Heart right ventricle (tissue), 16 donors: Measurements from ENCODE around the gene DCLRE1C. TPM values are rescaled to one million over a fixed set of nuclear protein-coding genes. Genes with fewer than 3 reads are reported as not detected.
"Not testable (repeated sequence)": the region's sequence is repeated elsewhere in the genome, so short reads cannot be mapped to it uniquely, and the experiment has no call there.

Experiments used
- ATAC-seq, 8 donors: fragments of 200-7000 bp; cut with Tn5 transposase; one replicate each; pipeline ENCODE4 v1.9.1; 2020; ENCODE audit warnings: mild to moderate bottlenecking in 8 of 8, moderate library complexity in 8 of 8, moderate number of reproducible peaks in 1 of 8
- DNase-seq, 2 donors: peaks; one replicate each; pipeline ENCODE4 v3.0.0-alpha.2; 2020
- H3K27ac ChIP-seq, 10 donors: fragments of 200-600 bp; sonication (generic) in 2 of 10; one replicate each; pipeline versions ENCODE4 v1.5.0 to v1.8.0; 2020 to 2022; ENCODE audit warnings: mild to moderate bottlenecking in 3 of 10
- H3K27me3 ChIP-seq, 7 donors: fragments of 200-600 bp; one replicate each; pipeline ENCODE4 v1.8.0; 2021 to 2022; ENCODE audit warnings: mild to moderate bottlenecking in 2 of 7
- H3K36me3 ChIP-seq, 9 donors: fragments of 200-600 bp; sonication (generic) in 1 of 9; one replicate each; pipeline versions ENCODE4 v1.5.0 to v1.8.0; 2020 to 2022; ENCODE audit warnings: mild to moderate bottlenecking in 2 of 9
- H3K4me1 ChIP-seq, 9 donors: fragments of 200-600 bp; sonication (generic) in 1 of 9; one replicate each; pipeline versions ENCODE4 v1.5.0 to v1.8.0; 2020 to 2022; ENCODE audit warnings: mild to moderate bottlenecking in 4 of 9
- H3K4me3 ChIP-seq, 10 donors: fragments of 200-600 bp; sonication (generic) in 2 of 10; one replicate each; pipeline versions ENCODE4 v1.5.0 to v1.8.0; 2020 to 2022; ENCODE audit warnings: mild to moderate bottlenecking in 7 of 10, moderate library complexity in 2 of 10
- H3K9me3 ChIP-seq, 11 donors: fragments of 200-600 bp in 10 of 11; sonication (generic) in 2 of 11; one replicate each; pipeline versions ENCODE4 v1.5.0 to v1.8.0; 2013 to 2022; ENCODE audit warnings: mild to moderate bottlenecking in 2 of 11, control low read depth in 1 of 11, moderate library complexity in 1 of 11
- CTCF ChIP-seq, 9 donors: fragments of 200-600 bp; sonication (generic) in 2 of 9; IDR thresholded peaks; one replicate each; pipeline versions ENCODE4 v1.5.0 to v1.8.0; 2021 to 2022; ENCODE audit warnings: antibody characterized with exemption in 9 of 9, mild to moderate bottlenecking in 5 of 9, moderate library complexity in 1 of 9
- WGBS, 2 donors: extraction: QIAGEN DNeasy Blood & Tissue Kit; methylation state at CpG; one replicate each; pipeline ENCODE4 v1.1.7; 2013; ENCODE audit warnings: inconsistent platforms in 1 of 2; 5-methylcytosine and 5-hydroxymethylcytosine counted together
- intact Hi-C, 10 donors: fragments of 100-400 bp; cut with DNase I; formaldehyde crosslinking; loops; one replicate each; pipeline versions ENCODE4 v1.11.1 to v1.14.2; 2022
- polyA plus RNA-seq, 2 donors: library from polyadenylated mRNA; stranded (reverse); fragments of 200-250 nt; gene quantifications; one replicate each; pipeline ENCODE4 v1.2.3, GENCODE V29; 2013
- total RNA-seq, 10 donors: library from RNA; stranded (reverse); fragmentation: NEBNext Ultra II Directional in 3 of 10; extraction: Animal tissue kit (Norgen Biotek cat#: 25700) in 3 of 10; gene quantifications; one replicate each; pipeline versions ENCODE4 v1.2.1 to v1.2.4, GENCODE V29; 2021 to 2023
- donor health status: Arrhythmogenic right ventricular cardiomyopathy.
- donor health status: ischemic (EF 13 %, LVEDD 7.1; RV severe dilation, severe dysfunction).
- donor health status: healthy with polysubstance abuse.
- donor health status: DM: no; HTN: yes; CAD: no.
- donor health status: DM: no; HTN: no; CAD: no.
- donor health status: ischemic (EF 25% LVEDD 6.9; RV normal size, moderate dysfunction).
- donor health status: ischemic (EF 25% LVEDD 5.7; RV mildly dilated, moderate dysfunction).
- donor health status: healthy.
- donor health status: DM: yes; HTN: yes; CAD: no.
- donor health status: Ischemic cardiomyopathy.
- donor health status: ischemic (EF 35%, LVEDD 5.7; RV mildly dilated, moderate dysfunction).
- donor health status: nonischemic (EF 11% LVEDD 7.7; RV severe dilation, severe dysfunction).
- donor health status: DM: yes; HTN: yes; CAD: no.
- donor health status: PGD.
- donor health status: ischemic (EF 29% LVEDD 5.4; RV normal size, mild dysfunction).
- donor health status: nonischemic (EF 23%, LVEDD 6.1; RV moderate dilation, normal function).

Gene DCLRE1C
- total and polyA plus RNA-seq, 12 donors = 1.6 to 4.2 (median 3.4) TPM

DNA sequence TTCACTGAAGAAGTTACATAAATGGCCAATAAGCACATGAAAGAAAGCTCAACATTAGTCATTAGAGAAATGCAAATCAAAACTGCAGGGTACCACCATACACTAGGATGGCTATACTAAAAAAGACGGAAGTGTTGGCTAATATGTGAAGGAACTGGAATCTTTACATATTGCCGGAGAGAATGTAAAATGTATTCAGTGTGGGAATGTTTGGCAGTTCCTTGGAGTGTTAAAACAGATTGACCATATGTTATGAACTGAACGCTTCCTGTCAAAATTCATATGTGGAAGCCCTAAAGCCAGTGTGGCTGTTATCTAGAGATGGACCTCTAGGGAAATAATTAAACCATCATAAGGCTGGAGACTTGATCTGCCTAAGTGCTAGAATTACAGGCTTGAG lies 42.1 kb downstream of the DCLRE1C start:
- H3K36me3 ChIP-seq = peaks cover 0 to 97% (median 25%) of the 10 kb centered on the region in 9 donors
- H3K4me1 ChIP-seq = no peaks in the 10 kb centered on the region
- TF ChIP-seq CTCF (IDR thresholded peaks at IDR 0.05) = no peak
- H3K27ac ChIP-seq = no peak overlapping the region
- ATAC-seq (no peak), DNase-seq (no peak)
- intact Hi-C loops = no loop called here
- peaks cover 0 to 20% (median 8%) of the 10 kb centered on the region in 11 donors for H3K9me3 ChIP-seq
- WGBS, 2 donors = 82 to 93% methylated on average over 3 of the region's 3 CpGs
- no peak overlapping the region for H3K4me3 ChIP-seq
- no peaks in the 10 kb centered on the region for H3K27me3 ChIP-seq

DNA sequence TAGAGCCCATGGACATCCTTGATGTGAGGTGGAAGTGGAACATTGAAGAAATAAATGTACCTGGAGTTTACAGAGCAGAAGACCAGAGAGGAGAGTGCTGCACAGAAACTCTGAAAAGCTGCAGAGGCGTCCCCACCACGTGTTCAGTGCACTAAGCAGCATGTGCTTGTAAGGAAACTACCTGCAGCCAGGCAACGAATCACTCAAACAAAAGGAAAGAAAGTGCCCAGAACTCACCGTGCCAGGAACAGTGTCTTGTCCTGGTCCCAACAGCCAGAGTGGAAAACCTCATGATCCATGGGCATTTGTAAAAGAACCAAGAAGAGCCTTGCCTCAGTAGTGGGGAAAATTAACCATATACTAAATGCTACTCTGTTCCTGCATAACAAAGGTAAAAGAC lies 42.9 kb downstream of the DCLRE1C start:
- H3K36me3 ChIP-seq = peaks cover 0 to 97% (median 25%) of the 10 kb centered on the region in 9 donors
- ATAC-seq = no peak
- intact Hi-C loops = no loop called here

DNA sequence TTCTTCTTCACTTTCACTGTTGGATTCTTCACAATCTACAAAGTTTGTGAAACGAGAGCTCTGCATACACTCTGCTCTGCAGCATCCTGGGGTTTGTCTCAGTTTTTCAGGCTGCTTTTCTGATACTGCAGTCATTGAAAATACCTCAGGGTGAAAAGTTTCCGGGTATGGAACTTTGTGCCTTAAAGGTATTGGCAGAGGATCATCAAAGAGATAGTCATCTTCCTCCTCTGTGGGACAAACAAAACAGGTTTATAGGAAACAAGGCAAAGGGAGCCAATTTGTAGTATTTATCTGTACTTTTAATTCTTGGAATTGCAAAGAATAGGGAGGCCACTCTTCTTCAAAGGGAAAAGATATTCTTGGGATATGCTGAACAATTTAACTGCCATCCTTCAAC lies 44.8 kb downstream of the DCLRE1C start:
- WGBS, 2 donors = 81 to 93% methylated on average over 2 of the region's 2 CpGs
- no peaks in the 10 kb centered on the region for H3K27me3 ChIP-seq
- peaks cover 0 to 93% (median 20%) of the 10 kb centered on the region in 9 donors for H3K36me3 ChIP-seq
- no peak overlapping the region for H3K4me3 ChIP-seq
- DNase-seq (no peak), ATAC-seq (no peak)
- TF ChIP-seq CTCF (IDR thresholded peaks at IDR 0.05) = no peak
- no peak overlapping the region for H3K27ac ChIP-seq
- H3K4me1 ChIP-seq = no peaks in the 10 kb centered on the region
- intact Hi-C loops = no loop called here
- peaks cover 0 to 6% (median 0%) of the 10 kb centered on the region in 11 donors for H3K9me3 ChIP-seq

More for the DNA sequence above, 42.9 kb downstream of the DCLRE1C start:
- peaks cover 0 to 11% (median under 1%) of the 10 kb centered on the region in 11 donors for H3K9me3 ChIP-seq
- no peaks in the 10 kb centered on the region for H3K27me3 ChIP-seq
- no peaks in the 10 kb centered on the region for H3K4me1 ChIP-seq
- 95 to 97% methylated on average over 4 of the region's 4 CpGs for WGBS, 2 donors
- DNase-seq = no peak
- H3K27ac ChIP-seq = no peak overlapping the region
- no peak overlapping the region for H3K4me3 ChIP-seq
- no peak for TF ChIP-seq CTCF (IDR thresholded peaks at IDR 0.05)

GRCh38 chr10:14907591-14907990 lies 46.3 kb downstream of the DCLRE1C start:
- 98% methylated on average over 4 of the region's 4 CpGs for WGBS, 2 donors
- H3K36me3 ChIP-seq = peaks cover 0 to 85% (median 20%) of the 10 kb centered on the region in 9 donors
- DNase-seq, H3K4me3 ChIP-seq, intact Hi-C loops, H3K27me3 ChIP-seq, H3K4me1 ChIP-seq, ATAC-seq, H3K9me3 ChIP-seq, H3K27ac ChIP-seq: not testable (repeated sequence)

DNA sequence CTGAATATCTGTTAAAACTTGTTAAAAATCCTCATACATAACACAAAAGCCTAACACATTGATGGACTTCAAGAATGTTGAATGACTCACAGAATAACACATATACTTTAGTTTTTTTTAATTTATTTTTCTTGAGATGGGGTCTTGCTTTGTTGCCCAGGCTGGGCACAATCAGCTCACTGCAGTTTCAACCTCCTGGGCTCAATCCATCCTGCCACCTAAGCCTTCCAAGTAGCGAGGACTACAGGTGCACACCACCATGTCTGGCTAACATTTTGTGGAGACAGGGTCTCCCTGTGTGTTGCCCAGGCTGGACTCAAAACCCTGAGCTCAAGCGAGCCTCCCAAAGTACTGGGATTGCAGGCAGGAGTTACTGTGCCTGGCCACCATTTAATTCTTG lies 47.1 kb downstream of the DCLRE1C start:
- no peak for TF ChIP-seq CTCF (IDR thresholded peaks at IDR 0.05)
- Histone ChIP-seq H3K9me3 (peaks cover 0 to 6% (median 0%) of the 10 kb centered on the region in 11 donors), H3K4me1 (no peaks in the 10 kb centered on the region), H3K36me3 (peaks cover 0 to 84% (median 20%) of the 10 kb centered on the region in 9 donors), H3K27ac (no peak overlapping the region), H3K27me3 (no peaks in the 10 kb centered on the region), H3K4me3 (no peak overlapping the region)
- intact Hi-C loops = no loop called here
- ATAC-seq (no peak), DNase-seq (no peak)
- 98 to 100% methylated on average over 2 of the region's 2 CpGs for WGBS, 2 donors
